CD4-positive, CD25-positive, alpha-beta regulatory T cell (primary cell): ENCODE data around the gene SETD1B. TPM values are rescaled to one million over a fixed set of nuclear protein-coding genes. Genes with fewer than 3 reads are reported as not detected.

Experiments
- ATAC-seq, 2 donors: fragments of 150-1000 bp; cut with Tn5 transposase; one replicate each; pipeline ENCODE4 v1.10.0; 2021; ENCODE audit warnings: low read depth in 2 of 2, moderate number of reproducible peaks in 2 of 2, moderate library complexity in 1 of 2
- DNase-seq, 3 donors: peaks; one replicate each; pipeline versions ENCODE4 v3.0.0 to v3.0.0-alpha.2; 2012 to 2022; ENCODE audit warnings: mixed read lengths in 1 of 3
- H3K27ac ChIP-seq: one replicate; pipeline ENCODE4 v1.7.0; 2013; ENCODE audit warnings: mild to moderate bottlenecking, low read length; ENCODE audit not compliant: insufficient read depth, poor library complexity, severe bottlenecking
- H3K27me3 ChIP-seq: one replicate; pipeline ENCODE4 v1.7.0; 2013; ENCODE audit warnings: low read length; ENCODE audit not compliant: control insufficient read depth, insufficient read depth
- H3K36me3 ChIP-seq: one replicate; pipeline ENCODE4 v1.7.0; 2013; ENCODE audit warnings: mild to moderate bottlenecking, low read length, moderate library complexity; ENCODE audit not compliant: control insufficient read depth, insufficient read depth
- H3K4me1 ChIP-seq: 2 replicates; pipeline ENCODE4 v1.7.0; 2013; ENCODE audit warnings: mild to moderate bottlenecking, low read length; ENCODE audit not compliant: insufficient read depth, control insufficient read depth, poor library complexity, severe bottlenecking
- H3K4me3 ChIP-seq: one replicate; pipeline ENCODE4 v1.7.0; 2013; ENCODE audit warnings: low read depth, mild to moderate bottlenecking, low read length, moderate library complexity
- H3K9me3 ChIP-seq, 2 experiments: 1 replicate in 1 of 2; 2 replicates in 1 of 2; pipeline ENCODE4 v1.7.0; 2013; ENCODE audit warnings: low read length in 2 of 2, mild to moderate bottlenecking in 1 of 2, moderate library complexity in 1 of 2; ENCODE audit not compliant: control insufficient read depth in 2 of 2
- H3K27ac Mint-ChIP-seq, 3 donors: one replicate each; pipeline ENCODE4 v1.8.0; 2020 to 2022; ENCODE audit warnings: mild to moderate bottlenecking in 3 of 3, mixed read lengths in 3 of 3, moderate library complexity in 2 of 3
- H3K27me3 Mint-ChIP-seq: one replicate; pipeline ENCODE4 v1.8.0; 2022; ENCODE audit warnings: mild to moderate bottlenecking, mixed read lengths
- H3K36me3 Mint-ChIP-seq: one replicate; pipeline ENCODE4 v1.8.0; 2020; ENCODE audit warnings: mixed read lengths
- H3K4me1 Mint-ChIP-seq, 4 donors: one replicate each; pipeline ENCODE4 v1.8.0; 2020 to 2022; ENCODE audit warnings: mixed read lengths in 4 of 4, mild to moderate bottlenecking in 1 of 4
- H3K4me3 Mint-ChIP-seq, 4 donors: one replicate each; pipeline ENCODE4 v1.8.0; 2020 to 2022; ENCODE audit warnings: mild to moderate bottlenecking in 4 of 4, mixed read lengths in 4 of 4, moderate library complexity in 3 of 4
- H3K9me3 Mint-ChIP-seq, 7 donors: one replicate each; pipeline ENCODE4 v1.8.0; 2020 to 2022; ENCODE audit warnings: mixed read lengths in 7 of 7, mild to moderate bottlenecking in 3 of 7, moderate library complexity in 2 of 7
- polyA plus RNA-seq, 4 donors: library from polyadenylated mRNA; unstranded; fragments of 300-500 nt; fragmentation: Illumina TruSeq; gene quantifications; one replicate each; pipeline ENCODE4 v1.2.3, GENCODE V29; 2021
- total RNA-seq: library from RNA; stranded (reverse); gene quantifications from one replicate; pipeline ENCODE4 v1.2.3, GENCODE V29; 2022

SETD1B gene
- total and polyA plus RNA-seq, 5 donors from 2014 or later = 1.2 to 118 (median 1.8) TPM

- Histone ChIP-seq H3K4me3 (no peak overlapping the region), H3K36me3 (peaks cover 70% of the 10 kb centered on the region), H3K27ac (no peak overlapping the region), H3K4me1 (no peaks in the 10 kb centered on the region), H3K9me3 (no peaks in the 10 kb centered on the region), H3K27me3 (no peaks in the 10 kb centered on the region)
- Mint-ChIP-seq H3K27ac (peak overlapping the region in 1 of 3 donors; percentile 36), H3K4me1 (peaks cover 4 to 22% (median 8%) of the 10 kb centered on the region in 4 donors), H3K9me3 (peaks cover 0 to 3% (median 0%) of the 10 kb centered on the region in 7 donors), H3K27me3 (no peaks in the 10 kb centered on the region), H3K4me3 (peak overlapping the region in 1 of 4 donors; percentile 32), H3K36me3 (peaks cover 36% of the 10 kb centered on the region)
- DNase-seq (no peak), ATAC-seq (no peak)
These were observed 25.0 kb downstream of the SETD1B start for GRCh38 chr12:121828826-121829225.

- H3K27ac Mint-ChIP-seq = peak overlapping the region in 2 of 3 donors; percentile 20 to 36
These were observed 25.6 kb downstream of the SETD1B start for GRCh38 chr12:121829250-121829918.

DNA sequence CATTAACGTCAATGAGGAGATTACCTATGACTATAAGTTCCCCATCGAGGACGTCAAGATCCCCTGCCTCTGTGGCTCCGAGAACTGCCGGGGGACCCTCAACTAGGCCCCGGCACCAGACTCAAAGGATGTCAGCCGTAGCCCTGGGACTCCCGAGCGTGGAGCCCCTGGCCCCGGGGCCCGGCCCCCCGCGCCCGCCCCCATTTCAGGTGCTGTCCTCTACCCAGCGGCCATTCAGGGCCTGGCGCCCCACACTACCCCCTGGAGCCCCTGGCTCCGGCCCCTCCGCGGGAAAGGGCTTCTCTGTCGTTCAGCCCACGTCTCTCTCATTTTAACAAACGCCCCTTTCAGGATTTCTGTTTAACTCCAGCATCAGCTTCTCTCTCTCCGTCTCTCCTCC, 26.3 kb downstream of the SETD1B start:
- Histone ChIP-seq H3K4me1 (no peaks in the 10 kb centered on the region), H3K27ac (no peak overlapping the region), H3K27me3 (no peaks in the 10 kb centered on the region), H3K9me3 (no peaks in the 10 kb centered on the region), H3K36me3 (peaks cover 60% of the 10 kb centered on the region), H3K4me3 (no peak overlapping the region)
- Mint-ChIP-seq H3K27ac (peak overlapping the region in 1 of 3 donors; percentile 78), H3K27me3 (no peaks in the 10 kb centered on the region), H3K36me3 (peaks cover 36% of the 10 kb centered on the region), H3K4me1 (peaks cover 4 to 19% (median 10%) of the 10 kb centered on the region in 4 donors), H3K4me3 (no peak overlapping the region), H3K9me3 (peaks cover 0 to 2% (median 0%) of the 10 kb centered on the region in 7 donors)
- no peak for DNase-seq
- no peak for ATAC-seq

More at GRCh38 chr12:121829250-121829918, 25.6 kb downstream of the SETD1B start:
- Mint-ChIP-seq H3K36me3 (peaks cover 36% of the 10 kb centered on the region), H3K4me3 (no peak overlapping the region), H3K4me1 (peaks cover 4 to 22% (median 10%) of the 10 kb centered on the region in 4 donors), H3K27me3 (no peaks in the 10 kb centered on the region), H3K9me3 (peaks cover 0 to 3% (median 0%) of the 10 kb centered on the region in 7 donors)
- Histone ChIP-seq H3K27ac (no peak overlapping the region), H3K36me3 (peaks cover 65% of the 10 kb centered on the region), H3K27me3 (no peaks in the 10 kb centered on the region), H3K4me1 (no peaks in the 10 kb centered on the region), H3K4me3 (no peak overlapping the region), H3K9me3 (no peaks in the 10 kb centered on the region)
- no peak for ATAC-seq
- no peak for DNase-seq

DNA sequence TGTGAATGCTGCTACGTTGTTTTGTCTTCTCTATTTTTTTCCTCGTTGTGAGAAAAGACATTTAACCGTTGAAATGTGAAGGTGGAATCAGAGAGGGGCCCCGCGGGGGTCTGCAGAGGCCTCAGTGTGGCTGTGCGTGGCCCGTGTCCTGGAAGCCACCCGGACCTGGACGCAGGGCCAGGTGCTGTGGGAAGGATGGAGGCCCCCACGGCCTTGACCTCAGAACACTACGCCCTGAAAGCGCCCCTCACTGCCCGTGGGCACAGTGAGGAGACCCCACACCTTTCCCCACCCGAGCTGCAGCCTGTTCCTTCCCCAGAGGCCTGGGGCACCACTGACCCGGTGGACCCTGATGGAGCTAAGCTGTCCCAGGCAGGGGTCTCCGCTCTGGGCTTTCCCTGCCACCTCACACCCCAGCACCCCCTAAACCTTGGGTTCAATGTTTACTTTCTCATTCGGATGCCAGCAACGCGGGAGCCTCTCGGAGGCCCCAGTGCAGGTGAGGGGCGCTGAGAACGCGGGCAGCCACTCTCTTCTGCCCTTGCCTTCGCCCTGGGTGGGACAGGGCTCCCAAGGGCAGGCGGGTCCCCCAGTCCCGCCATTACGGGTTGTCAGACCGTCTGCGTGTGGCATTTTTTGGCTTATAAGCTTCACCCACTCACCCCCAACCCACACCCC, 26.9 kb downstream of the SETD1B start:
- no peak overlapping the region for H3K4me3 Mint-ChIP-seq
- Histone ChIP-seq H3K27me3 (no peaks in the 10 kb centered on the region), H3K4me3 (no peak overlapping the region), H3K36me3 (peaks cover 57% of the 10 kb centered on the region), H3K4me1 (no peaks in the 10 kb centered on the region), H3K27ac (no peak overlapping the region), H3K9me3 (no peaks in the 10 kb centered on the region)
- DNase-seq (no peak), ATAC-seq (no peak)
- H3K9me3 Mint-ChIP-seq = peaks cover 0 to 2% (median 0%) of the 10 kb centered on the region in 7 donors
- no peaks in the 10 kb centered on the region for H3K27me3 Mint-ChIP-seq
- peak overlapping the region in 1 of 3 donors; percentile 78 for H3K27ac Mint-ChIP-seq
- peaks cover 36% of the 10 kb centered on the region for H3K36me3 Mint-ChIP-seq
- peaks cover 4 to 18% (median 10%) of the 10 kb centered on the region in 4 donors for H3K4me1 Mint-ChIP-seq

DNA sequence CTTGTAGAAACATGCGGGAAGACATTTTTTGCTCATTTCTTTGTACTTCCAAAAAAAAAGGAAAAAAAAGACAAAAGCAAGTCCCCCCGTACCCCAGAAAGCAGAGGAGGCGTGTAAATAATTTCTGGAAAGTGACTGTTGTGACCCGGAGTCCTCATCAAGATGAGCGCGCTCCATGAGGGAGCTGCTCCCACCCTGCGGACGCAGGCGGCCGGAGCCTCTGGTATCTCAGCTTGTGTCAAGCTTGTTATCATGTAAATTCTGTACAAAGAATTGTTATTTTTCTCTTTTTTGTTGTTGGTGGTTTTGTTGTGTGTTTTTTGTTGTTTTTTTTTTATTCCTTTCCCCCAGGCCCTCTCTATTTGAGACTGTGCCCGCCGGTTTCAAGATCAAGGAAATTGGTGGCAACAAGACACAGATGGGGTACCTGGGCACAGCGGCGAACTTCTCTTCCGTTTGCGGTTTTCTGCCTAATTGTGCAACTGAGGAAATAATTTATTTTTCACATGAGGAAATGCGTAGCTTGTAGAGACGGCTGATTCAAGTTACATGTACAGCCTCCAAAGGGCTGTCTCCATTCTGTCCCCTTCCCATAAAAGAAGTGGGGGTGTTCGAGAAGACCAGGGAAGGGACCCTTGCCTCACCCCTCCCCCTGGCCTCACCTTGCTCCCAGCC, 27.9 kb downstream of the SETD1B start:
- H3K36me3 ChIP-seq = peaks cover 50% of the 10 kb centered on the region

GRCh38 chr12:121837680-121838079, 33.9 kb downstream of the SETD1B start:
- ATAC-seq (no peak), DNase-seq (no peak)
- no peaks in the 10 kb centered on the region for H3K36me3 Mint-ChIP-seq
- no peaks in the 10 kb centered on the region for H3K27me3 ChIP-seq
- H3K27me3 Mint-ChIP-seq = no peaks in the 10 kb centered on the region
- H3K9me3 ChIP-seq = no peaks in the 10 kb centered on the region
- peaks cover 16% of the 10 kb centered on the region for H3K4me1 ChIP-seq
- no peaks in the 10 kb centered on the region for H3K9me3 Mint-ChIP-seq
- H3K4me1 Mint-ChIP-seq = peaks cover 4 to 14% (median 12%) of the 10 kb centered on the region in 4 donors
- no peaks in the 10 kb centered on the region for H3K36me3 ChIP-seq
- H3K27ac ChIP-seq = no peak overlapping the region
- H3K27ac Mint-ChIP-seq = no peak overlapping the region
- H3K4me3 ChIP-seq = no peak overlapping the region
- H3K4me3 Mint-ChIP-seq = no peak overlapping the region

More for the DNA sequence above, 27.9 kb downstream of the SETD1B start:
- Mint-ChIP-seq H3K4me3 (no peak overlapping the region), H3K4me1 (peaks cover 4 to 11% (median 10%) of the 10 kb centered on the region in 4 donors), H3K9me3 (peaks cover 0 to 2% (median 0%) of the 10 kb centered on the region in 7 donors), H3K27me3 (no peaks in the 10 kb centered on the region), H3K27ac (peak overlapping the region in 2 of 3 donors; percentile 21 to 32), H3K36me3 (peaks cover 28% of the 10 kb centered on the region)
- no peak overlapping the region for H3K27ac ChIP-seq
- ATAC-seq (no peak), DNase-seq (no peak)
- H3K4me1 ChIP-seq = no peaks in the 10 kb centered on the region
- no peaks in the 10 kb centered on the region for H3K27me3 ChIP-seq
- H3K4me3 ChIP-seq = no peak overlapping the region
- no peaks in the 10 kb centered on the region for H3K9me3 ChIP-seq

DNA sequence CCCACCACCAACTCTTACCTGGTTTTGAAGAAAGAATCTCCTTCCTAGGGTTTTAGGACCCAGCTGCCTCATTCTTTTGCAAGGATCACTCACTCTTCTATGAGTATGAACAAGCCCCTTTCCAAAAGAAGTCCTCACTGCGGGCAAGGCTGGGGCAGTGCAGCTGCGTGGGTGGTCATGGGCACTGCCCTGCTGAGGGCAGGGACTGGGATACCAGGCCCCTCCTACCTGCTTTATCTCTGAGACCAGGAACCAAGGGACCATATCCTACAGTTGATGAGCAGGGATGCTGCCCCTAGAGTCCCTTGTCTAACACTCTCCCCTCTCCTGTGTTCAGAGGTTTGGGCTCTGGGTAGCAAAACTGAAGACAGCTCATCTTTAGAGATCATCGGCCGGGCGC, 34.3 kb downstream of the SETD1B start:
- peak overlapping the region in 1 of 4 donors; percentile 13 for H3K4me3 Mint-ChIP-seq
- H3K4me1 Mint-ChIP-seq = peaks cover 2 to 14% (median 12%) of the 10 kb centered on the region in 4 donors

More for the DNA sequence above, 34.3 kb downstream of the SETD1B start:
- Mint-ChIP-seq H3K9me3 (no peaks in the 10 kb centered on the region), H3K27ac (no peak overlapping the region), H3K27me3 (no peaks in the 10 kb centered on the region), H3K36me3 (no peaks in the 10 kb centered on the region)
- ATAC-seq (no peak), DNase-seq (no peak)
- Histone ChIP-seq H3K4me1 (peaks cover 16% of the 10 kb centered on the region), H3K4me3 (no peak overlapping the region), H3K27ac (no peak overlapping the region), H3K9me3 (no peaks in the 10 kb centered on the region), H3K36me3 (no peaks in the 10 kb centered on the region), H3K27me3 (no peaks in the 10 kb centered on the region)
